HG03571 (cell line): ENCODE data around the gene POU6F2.

Experiments
- ATAC-seq: cut with Tn5 transposase; IDR thresholded peaks from one replicate; pipeline ENCODE4 v1.9.1; 2021; ENCODE audit not compliant: unreplicated experiment

Gene POU6F2

DNA sequence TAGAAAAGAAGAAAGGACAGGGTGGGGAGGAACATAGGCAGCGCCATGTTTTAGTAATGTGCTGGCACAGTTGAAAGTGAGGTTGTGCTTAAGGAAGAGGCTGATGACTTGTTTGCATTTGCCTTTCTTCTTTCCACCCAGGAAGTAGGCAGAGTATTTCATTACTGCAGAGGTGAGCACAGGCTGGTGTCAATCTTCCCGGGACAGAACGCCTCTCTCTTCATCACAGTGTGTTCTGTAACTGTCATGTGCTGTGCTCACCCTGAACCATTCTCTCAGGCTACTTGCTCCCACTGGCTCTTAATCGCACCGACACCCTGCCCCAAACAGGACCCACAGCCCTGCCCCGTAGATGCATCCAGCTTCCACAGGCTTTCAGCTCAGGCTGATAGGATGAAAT is 452.7 kb downstream of the POU6F2 start:
- no peak for ATAC-seq

DNA sequence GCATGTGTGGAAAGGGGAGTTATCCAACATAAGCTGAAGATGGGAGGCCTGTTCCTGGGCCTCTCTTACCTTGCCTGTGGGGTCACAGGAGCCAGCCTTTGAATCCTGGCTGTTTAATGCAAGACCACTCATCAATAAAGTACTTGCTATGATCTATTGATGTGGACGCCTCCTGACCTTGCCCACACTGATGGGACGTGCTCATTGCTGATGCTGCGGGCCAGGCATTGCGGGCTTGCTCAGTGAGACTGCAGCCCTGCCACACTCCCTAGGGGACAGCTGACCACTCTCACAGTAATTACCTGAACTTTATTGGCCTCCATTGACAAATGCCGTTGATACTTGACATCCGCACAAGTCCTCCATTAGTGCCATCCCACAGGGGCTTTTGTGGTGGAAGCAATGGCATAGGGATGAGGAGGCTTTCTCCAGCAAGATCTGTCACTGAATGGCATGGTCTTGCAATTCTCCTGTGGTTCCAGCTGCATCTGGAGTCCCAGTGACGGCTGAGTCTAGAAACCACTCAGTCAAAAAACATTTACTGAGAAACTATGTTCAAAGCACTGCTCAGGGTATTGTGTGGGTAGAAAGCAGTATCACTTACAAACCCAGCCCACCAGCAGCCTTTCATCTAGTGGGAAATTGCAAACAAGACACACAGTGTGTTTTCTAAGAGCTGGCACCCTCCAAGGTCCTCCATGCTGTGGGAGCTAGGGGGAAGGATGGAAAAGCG is 453.4 kb downstream of the POU6F2 start:
- no peak for ATAC-seq

DNA sequence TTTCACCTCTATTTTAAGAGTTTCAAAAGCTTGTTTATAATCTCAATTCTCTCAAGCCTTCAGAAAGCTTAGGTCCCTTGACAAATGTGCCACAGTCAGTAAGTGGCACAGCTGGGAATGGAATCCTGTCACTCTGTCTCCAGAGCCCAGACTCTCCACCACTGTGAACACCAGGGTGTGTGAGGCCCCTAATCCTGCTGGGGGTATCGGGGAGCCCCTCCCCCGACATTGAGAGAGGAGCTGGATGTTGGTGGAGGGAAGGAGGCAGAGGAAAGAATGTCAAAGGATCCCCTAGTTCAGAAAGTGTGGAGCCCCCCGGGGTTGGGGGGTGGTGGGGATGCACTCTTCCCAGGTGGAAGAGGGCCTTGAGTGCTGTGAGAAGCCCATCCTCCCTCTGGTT is 454.7 kb downstream of the POU6F2 start:
- ATAC-seq: no peak

DNA sequence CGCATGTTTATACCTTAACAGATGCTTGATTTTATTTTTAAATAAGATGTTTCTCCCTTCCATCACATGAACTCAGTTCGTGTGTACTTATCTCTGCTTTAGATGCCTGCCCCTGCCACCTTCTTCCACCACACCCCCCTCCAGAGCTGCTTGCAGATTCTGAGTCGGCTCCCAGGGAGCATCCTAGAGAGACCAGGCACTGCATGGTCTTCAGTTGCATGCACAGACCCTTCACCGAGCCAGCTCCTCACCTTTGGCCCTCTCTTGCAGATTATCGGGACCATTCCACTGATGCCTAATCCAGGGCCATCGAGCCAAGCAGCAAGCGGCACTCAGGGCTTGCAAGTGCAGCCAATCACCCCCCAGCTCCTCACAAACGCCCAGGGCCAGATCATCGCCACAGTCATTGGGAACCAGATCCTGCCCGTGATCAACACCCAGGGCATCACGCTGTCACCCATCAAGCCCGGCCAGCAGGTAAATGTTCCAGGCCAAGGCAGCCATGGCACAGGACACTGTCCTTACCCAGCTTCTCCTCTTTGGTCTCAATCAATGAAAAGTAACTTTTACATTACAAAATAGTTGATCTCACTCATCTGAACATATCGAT is 455.2 kb downstream of the POU6F2 start:
- ATAC-seq: no peak

DNA sequence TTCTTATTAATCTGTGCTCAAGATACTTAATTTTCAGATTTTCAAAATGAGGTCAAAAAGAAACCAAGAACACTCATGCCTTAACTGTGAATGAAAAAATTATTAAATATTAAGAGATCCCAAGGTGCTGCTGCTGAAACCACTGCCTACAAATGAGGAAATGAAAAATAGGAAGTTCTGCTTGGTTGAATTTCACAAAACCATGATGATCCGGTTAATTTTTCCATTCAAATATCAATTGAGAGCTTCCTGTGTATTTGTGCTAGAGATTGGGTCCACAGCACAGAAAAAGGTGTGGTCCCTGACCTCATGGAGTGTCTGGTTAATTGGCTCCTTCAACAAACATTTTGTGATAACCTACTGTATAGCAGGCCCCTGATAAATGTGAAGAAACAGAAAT is 455.8 kb downstream of the POU6F2 start:
- no peak for ATAC-seq

DNA sequence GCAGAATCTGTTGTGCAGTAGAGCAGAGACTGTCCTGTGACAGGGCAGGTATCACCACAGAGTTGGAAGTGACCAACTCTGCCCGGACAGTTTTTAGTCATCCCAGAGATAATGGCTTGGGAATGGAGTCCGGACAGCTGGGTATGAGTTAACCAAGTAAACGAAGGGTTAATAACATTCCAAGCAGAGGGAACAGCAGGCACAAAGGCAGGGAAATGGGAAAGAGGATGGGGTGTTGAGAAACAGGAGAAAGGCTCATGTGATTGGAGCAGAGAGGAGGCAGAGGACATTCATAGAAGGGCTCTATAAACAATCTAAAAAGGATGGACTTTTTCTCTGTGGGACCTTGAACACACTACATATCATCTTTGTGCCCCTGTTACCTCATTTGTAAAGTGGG is 456.3 kb downstream of the POU6F2 start:
- ATAC-seq: no peak

DNA sequence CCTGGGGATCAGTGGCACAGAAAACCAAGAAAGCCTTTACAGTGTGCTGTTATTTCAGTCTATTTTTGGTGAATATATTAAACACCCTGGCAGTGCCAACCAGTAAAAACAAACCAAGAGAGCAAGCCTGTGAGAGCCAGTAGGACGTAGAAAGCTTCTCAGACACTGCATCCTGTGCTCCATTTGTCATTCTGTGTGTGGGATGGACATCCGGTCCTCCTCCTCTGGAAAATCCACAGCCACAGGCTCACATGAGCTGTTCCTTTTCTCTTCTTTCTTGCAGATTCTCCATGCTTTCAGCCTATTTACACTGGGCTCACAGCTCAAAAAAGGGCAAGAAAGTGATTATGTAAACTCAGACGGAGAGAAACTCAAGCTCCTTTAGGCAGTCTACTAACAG is 468.8 kb downstream of the POU6F2 start:
- no peak for ATAC-seq

DNA sequence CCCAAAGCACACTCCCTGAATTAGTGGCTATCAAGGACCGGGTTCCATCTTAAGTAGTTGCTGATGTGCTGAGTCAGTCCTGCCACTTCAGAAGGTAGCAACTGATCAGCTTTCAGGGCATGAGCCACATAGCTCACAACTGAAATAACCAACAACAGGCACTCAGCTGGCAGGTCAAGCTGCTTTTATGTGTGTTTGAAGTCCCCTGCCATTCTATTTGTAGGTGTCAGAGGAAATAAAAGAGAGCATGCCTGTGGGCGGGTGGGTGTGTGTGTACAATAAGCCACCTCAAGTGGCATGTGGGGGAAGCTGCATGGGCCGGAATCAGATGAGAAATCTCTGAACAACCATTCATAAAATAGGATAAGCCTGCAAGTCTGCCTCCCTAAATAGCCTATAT is 474.2 kb downstream of the POU6F2 start:
- no peak for ATAC-seq

DNA sequence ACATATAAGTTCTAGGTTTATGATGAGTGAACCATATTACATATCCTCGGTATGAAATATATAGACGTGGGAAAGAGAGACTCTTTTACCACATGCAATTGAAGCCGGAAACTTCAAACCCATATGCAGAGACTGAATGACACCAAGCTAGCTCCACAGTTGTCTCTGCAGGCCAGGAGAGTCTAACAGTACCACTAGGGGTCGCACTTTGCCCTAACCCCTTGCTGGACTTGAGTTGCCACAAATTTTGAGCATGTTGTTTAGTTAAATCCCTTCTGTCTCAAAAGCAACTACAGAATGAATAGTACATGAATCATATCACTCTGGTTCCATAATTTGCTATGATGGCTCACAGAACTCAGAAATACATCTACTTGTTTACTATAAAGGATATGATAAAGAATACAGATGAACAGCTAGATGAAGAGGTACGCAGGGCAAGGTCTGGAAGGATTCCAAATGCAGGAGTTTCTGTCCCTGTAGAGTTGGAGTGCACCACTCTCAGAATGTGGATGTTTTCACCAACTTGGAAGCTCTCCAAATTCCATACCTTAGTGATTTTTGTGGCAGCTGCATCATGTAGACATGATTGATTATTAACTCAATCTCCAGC is 476.1 kb downstream of the POU6F2 start:
- peak; percentile 69 for ATAC-seq

DNA sequence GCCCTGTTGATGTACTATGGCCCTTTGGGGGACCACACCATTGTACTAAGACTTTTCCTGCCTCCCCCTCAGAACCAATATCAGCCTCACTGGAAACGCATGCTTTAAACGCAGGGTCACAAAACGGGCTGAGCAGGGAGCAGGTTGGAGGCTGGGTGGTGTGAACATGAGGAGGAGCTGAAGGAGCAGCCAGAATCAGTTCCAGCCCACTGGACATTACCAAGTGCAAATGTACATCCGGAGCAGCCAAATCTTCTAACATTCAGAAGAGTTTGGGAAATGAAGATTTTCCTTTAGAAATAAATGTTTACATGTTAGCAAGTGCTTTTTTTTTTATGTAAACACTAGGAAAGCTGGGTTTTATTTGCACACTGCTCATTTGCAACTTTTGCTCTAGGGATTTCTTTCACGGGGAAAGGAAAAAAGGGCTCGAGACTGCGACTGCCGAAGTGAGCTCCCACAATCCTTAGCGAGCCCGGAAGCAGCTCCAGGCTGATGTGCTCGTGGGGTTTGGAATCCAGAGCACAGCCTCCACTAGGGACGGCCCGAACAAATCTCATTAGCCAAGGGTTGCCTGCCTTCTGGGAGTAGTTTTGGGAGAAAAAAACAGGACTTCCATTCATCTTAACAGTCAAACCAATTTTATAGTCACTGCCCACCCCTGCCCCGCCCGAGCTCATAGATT is 480.5 kb downstream of the POU6F2 start:
- no peak for ATAC-seq

DNA sequence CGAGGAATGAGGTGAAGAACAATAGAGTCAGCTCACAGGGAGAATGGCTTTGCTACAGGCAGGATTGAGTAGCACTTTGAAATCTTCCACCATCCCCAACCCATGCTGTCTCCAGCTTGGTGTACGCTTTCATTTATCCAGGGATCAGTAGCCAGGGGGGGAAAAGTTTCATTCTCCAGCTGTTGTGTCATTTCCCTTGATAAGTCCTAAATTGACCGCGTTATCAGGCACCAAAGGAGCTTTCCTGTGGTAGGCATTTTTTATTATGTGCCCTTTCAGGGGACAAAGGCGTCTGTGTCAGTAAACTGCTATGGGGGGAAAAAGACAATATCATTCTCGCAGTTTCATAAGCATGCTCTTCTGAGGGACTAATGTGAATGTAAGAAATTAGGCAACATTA is 481.9 kb downstream of the POU6F2 start:
- no peak for ATAC-seq

DNA sequence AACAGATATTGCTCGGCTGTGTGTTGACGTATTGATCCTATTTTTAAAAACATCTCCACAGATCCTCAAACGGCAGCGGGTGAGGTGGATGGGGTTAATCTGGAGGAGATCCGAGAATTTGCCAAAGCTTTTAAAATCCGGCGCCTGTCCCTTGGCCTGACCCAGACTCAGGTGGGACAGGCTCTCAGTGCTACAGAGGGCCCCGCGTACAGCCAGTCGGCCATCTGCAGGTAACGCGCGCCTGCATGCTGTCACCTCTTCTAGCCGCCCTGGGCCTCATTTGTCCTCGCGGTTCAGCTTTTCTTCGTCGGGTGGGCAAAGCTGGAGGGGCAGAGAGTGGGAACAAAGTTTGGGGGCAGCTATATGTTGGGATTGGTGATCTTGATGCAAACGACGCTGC is 482.8 kb downstream of the POU6F2 start:
- no peak for ATAC-seq

DNA sequence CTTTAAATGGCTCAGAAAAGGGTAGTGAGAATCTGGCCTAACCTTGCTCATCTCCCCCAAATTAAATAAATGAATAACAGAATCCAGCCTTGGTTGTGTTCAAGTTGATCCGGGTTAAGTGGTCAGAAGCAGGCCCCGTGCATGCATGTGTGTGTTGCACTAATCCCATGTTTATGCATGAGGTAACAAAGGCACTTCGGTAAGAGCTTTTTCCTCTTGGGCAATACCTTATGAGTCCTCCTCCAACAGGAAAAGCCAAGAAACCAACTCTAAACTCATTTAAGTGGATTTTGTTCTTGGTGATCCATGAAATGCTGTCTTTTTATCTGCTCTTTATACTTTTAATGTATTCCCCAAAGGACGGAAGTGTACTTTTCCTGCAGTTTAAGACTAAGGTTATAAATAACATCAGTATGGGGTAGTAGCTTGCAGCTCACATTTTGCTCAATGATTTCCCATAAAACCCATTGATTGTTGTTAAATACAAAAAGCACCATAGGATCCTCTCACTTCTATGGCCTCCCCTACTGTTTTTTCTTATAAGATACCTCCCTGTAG is 483.6 kb downstream of the POU6F2 start:
- no peak for ATAC-seq

DNA sequence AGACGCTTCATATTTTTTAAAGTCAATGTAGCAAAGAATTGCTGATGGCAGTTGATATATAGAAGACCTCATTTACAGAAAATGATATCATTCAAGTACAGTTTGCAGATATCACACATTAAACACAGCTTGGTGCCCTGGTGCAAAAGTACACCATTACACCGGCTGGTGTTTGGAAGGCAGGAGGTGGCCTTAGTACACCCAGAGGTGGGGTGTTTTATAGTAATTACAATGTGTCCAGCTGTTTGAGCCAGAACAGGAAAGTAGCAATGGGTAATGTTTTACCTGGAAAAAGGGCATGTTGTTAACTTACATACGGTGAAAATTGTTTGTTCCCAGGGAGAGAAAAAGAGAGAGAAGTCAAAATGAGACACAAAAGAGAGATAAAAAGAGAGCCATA is 485.5 kb downstream of the POU6F2 start:
- ATAC-seq: no peak

DNA sequence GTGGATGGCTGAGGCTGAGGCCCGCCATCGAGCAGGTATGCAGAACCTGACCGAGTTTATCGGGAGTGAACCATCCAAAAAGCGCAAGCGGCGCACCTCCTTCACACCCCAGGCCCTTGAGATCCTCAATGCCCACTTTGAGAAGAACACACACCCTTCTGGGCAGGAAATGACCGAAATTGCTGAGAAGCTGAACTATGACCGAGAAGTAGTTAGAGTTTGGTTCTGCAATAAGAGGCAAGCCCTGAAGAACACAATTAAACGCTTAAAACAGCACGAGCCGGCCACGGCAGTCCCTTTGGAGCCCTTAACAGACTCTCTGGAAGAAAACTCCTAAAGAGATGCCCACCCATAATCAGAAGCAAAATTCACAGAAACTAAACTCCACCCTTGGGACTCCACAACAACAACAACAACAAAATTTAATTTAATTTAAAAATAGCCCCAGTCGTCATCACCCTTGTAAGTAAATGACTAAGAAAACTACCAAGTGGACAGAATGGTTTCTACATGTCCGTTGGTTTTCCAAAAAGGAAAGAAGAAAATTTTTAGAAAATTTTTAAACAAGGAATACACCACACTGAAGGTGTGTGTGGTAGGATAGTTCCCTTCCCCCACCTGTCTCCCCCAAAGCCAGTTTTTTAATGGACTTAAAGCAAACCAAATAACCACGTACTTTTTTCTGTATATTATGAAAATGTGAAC is 486.8 kb downstream of the POU6F2 start:
- ATAC-seq: no peak

DNA sequence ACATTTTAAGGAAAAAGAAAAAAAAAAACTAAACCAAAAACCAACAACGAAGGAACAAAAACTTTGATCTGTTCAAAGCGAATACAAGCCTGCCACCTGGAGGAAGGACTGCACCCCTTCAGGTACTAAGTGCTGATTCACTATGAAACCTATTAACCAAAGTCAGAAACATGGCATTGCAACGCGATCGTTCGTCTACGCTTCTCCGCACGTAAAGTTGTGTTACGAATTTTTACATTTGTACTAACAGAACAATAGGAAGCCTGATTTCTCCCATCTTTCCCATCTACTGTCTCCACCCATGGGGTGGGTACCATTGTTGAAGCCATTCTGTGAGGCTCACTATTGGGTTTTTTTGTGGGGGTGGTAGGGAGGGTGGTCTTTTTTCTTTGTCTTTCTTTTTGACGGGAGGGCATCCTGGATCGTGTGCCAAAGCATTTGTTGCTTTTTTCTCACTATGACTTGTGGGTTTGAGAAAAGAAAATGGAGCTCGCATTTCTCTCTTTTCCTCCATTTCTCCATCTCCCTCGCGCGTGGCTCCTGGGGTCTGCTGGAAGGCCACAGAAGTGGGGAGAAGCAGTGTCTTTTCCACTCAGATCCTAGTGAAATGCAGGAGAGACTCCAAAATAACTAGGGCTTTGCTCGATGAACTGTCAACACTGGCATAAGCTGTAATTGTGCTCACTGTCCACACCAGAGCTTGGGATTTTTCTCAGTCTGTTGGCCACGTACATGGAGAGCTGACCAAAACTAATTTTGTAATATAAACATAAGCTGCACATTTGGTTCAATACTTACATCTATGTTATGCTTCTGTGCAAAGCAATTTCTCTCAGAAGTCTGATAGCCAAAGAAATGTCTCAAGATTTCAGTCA is 487.6 kb downstream of the POU6F2 start:
- peak; percentile 77 for ATAC-seq

DNA sequence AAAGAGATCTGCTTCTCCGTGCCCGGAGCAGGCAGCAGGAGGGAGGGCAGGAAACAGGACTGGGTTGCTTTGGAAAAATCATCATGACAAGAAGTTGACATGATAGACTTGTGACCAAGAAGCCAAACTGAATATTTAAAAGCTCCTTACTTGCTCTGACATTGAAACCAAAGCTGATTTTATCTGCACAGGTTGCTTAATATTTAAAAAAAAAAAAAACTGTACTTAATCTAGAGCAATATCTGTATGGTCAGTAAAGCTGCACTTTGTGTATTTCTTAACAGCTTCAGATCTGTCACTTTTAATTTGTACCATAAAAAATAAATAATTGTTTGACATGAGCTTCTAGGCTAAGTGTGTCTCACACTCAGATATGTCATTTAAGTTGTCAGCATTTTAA is 490.6 kb downstream of the POU6F2 start:
- no peak for ATAC-seq

DNA sequence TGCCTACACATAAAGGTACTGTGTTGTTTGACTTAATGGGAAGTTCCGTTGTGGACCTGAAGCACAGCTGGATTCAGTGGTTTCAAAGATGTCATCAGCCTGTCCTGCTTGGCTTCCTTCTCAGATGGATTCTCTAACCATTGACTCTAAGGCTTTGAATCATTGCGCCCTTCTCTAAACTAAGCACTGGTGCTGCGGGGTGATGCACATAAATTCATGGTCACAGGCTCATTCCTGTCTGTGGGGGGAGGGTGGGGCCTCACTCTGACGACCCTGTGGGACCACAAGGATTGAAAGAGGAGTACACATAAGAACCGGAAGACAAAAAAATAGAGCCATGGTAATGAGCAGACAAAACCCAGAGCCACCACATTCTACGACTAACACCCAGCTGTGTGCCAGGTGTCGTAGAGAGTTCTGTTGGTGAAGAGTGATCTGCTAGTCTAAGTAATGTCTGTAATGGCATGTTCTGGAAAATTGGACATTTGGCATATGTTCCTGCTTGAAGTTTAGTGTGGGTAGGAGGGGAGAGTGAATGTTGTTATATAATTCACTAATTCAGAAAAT is 491.2 kb downstream of the POU6F2 start:
- no peak for ATAC-seq

DNA sequence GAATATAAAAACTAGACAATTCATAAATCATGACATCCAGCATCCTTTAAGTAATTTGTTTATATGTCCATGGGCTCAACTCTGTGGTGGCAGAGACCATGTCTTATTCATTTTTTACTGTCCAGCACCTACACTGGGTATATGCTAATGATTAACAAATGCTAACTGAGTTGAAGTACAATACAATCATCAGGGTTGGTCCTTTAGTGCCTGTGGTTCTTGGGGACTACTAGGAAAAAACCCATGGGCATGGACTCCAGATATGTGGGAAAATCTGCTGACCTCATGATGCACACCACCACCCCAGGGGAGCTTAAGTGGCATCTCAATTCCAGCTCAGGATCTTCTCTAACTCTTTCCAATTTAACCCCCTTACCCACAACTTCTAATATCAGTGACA is 503.2 kb downstream of the POU6F2 start:
- no peak for ATAC-seq
